A673 (cell line): ENCODE results near the gene SLC1A4. TPM values are rescaled to one million over a fixed set of nuclear protein-coding genes. Genes with fewer than 3 reads are reported as not detected.

ENCODE experiments used
- BruUV-seq: library from RNA; stranded (reverse); fragments of 400-500 nt; replicated peaks from 2 replicates; lab custom pipeline; 2021; lab: Mats Ljungman, UMichigan
- CTCF ChIA-PET: fragments of 300-600 bp; sonication (Branson Sonifier 250); formaldehyde crosslinking; loops from one replicate; lab custom pipeline; 2022; ENCODE audit warnings: antibody characterized with exemption; lab: Charles Lee
- POLR2A ChIA-PET: fragments of 300-600 bp; sonication (Branson Sonifier 250); formaldehyde crosslinking; loops from one replicate; lab custom pipeline; 2022; ENCODE audit warnings: antibody characterized with exemption; ENCODE audit not compliant: low non-redundant PET; lab: Charles Lee
- DNase-seq: peaks from one replicate; pipeline ENCODE4 v3.0.0-alpha.2; 2015; ENCODE audit warnings: low spot score
- H3K27ac ChIP-seq: fragments of 200-600 bp; sonication (generic); 2 replicates; pipeline ENCODE4 v1.5.1; 2016; ENCODE audit warnings: mixed run types, low read depth, mild to moderate bottlenecking, mixed read lengths, antibody characterized with exemption, low read length; ENCODE audit not compliant: poor library complexity, severe bottlenecking
- H3K27me3 ChIP-seq: fragments of 200-600 bp; sonication (generic); replicated peaks from 2 replicates; pipeline ENCODE4 v1.6.1; 2017; ENCODE audit warnings: mixed run types, low read depth, mild to moderate bottlenecking, mixed read lengths, antibody characterized with exemption, low read length; ENCODE audit not compliant: insufficient read depth, poor library complexity
- H3K36me3 ChIP-seq: fragments of 200-600 bp; sonication (generic); 2 replicates; pipeline ENCODE4 v1.6.1; 2016; ENCODE audit warnings: mixed run types, mild to moderate bottlenecking, mixed read lengths, antibody characterized with exemption, low read length; ENCODE audit not compliant: insufficient read depth, poor library complexity, severe bottlenecking
- H3K4me1 ChIP-seq: fragments of 200-600 bp; sonication (generic); 2 replicates; pipeline ENCODE4 v1.6.1; 2017; ENCODE audit warnings: mixed run types, mild to moderate bottlenecking, mixed read lengths, antibody characterized with exemption, low read length; ENCODE audit not compliant: insufficient read depth, poor library complexity, severe bottlenecking
- H3K4me3 ChIP-seq: fragments of 200-600 bp; sonication (generic); 2 replicates; pipeline ENCODE4 v1.5.1; 2016; ENCODE audit warnings: low read depth, mixed run types, mild to moderate bottlenecking, mixed read lengths, low read length; ENCODE audit not compliant: poor library complexity, severe bottlenecking
- H3K9me3 ChIP-seq: fragments of 200-600 bp; sonication (generic); 2 replicates; pipeline ENCODE4 v1.6.1; 2016; ENCODE audit warnings: mixed run types, low read depth, mild to moderate bottlenecking, mixed read lengths, antibody characterized with exemption, low read length; ENCODE audit not compliant: poor library complexity, severe bottlenecking
- CTCF ChIP-seq: fragments of 300-800, 200-600 bp; sonication (generic); conservative IDR thresholded peaks from 2 replicates; pipeline ENCODE4 v1.5.1; 2017; ENCODE audit warnings: low read depth, mild to moderate bottlenecking, antibody characterized with exemption, low read length, moderate library complexity, mixed read lengths
- EZH2 ChIP-seq: fragments of 200-600 bp; sonication (generic); IDR thresholded peaks from 2 replicates; pipeline ENCODE4 v1.6.1; 2017; ENCODE audit warnings: borderline replicate concordance, low read depth, mild to moderate bottlenecking, mixed read lengths, antibody characterized with exemption, low read length; ENCODE audit not compliant: poor library complexity, severe bottlenecking
- intact Hi-C: fragments of 100-400 bp; cut with micrococcal nuclease; formaldehyde crosslinking; loops from one replicate; pipeline ENCODE4 v1.10.0; 2022; ENCODE audit not compliant: unreplicated experiment
- total RNA-seq: library from RNA; stranded (reverse); gene quantifications from 2 replicates; pipeline ENCODE4 v1.2.3, GENCODE V29; 2021

Gene SLC1A4
- total RNA-seq, 1 experiment from 2014 or later, result 78.1 TPM

DNA sequence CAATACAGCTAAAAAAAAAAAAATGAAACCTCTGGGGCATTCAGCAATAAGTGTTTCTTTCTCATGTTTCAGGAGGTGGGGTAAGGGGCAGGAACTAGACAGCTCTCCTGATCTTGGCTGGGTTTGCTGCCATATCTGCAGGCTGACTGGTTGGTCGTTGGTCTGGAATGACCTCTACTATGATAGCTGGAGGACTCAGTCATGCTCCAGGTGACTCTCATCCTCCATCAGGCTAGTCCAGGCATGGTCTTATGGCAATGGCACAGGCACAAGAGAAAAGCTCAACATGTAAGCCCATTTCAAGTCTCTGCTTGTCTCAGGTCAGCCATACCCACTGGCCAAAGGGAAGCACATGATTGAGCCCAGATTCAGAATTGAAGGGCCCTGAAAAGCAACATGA lies 9.5 kb upstream of the SLC1A4 start:
- Histone ChIP-seq H3K27me3 (no peaks in the 10 kb centered on the region), H3K4me3 (no peak overlapping the region), H3K4me1 (peaks cover 7% of the 10 kb centered on the region), H3K9me3 (no peaks in the 10 kb centered on the region), H3K27ac (no peak overlapping the region), H3K36me3 (no peaks in the 10 kb centered on the region)
- intact Hi-C loops, result no loop called here
- no TSS peak for BruUV-seq
- no peak for DNase-seq
- no peak for TF ChIP-seq CTCF
- ChIA-PET POLR2A (no interaction called here), CTCF (no interaction called here)

GRCh38 chr2:64980183-64980582 lies 9.0 kb upstream of the SLC1A4 start:
- intact Hi-C loops, result no loop called here
- H3K4me1 ChIP-seq, result peaks cover 7% of the 10 kb centered on the region
- ChIA-PET CTCF (no interaction called here), POLR2A (no interaction called here)
- DNase-seq, result no peak
- H3K27me3 ChIP-seq, result no peaks in the 10 kb centered on the region
- TF ChIP-seq CTCF, result no peak
- H3K36me3 ChIP-seq, result no peaks in the 10 kb centered on the region
- no TSS peak for BruUV-seq
- H3K4me3 ChIP-seq, result no peak overlapping the region
- H3K9me3 ChIP-seq, result no peaks in the 10 kb centered on the region
- H3K27ac ChIP-seq, result no peak overlapping the region

DNA sequence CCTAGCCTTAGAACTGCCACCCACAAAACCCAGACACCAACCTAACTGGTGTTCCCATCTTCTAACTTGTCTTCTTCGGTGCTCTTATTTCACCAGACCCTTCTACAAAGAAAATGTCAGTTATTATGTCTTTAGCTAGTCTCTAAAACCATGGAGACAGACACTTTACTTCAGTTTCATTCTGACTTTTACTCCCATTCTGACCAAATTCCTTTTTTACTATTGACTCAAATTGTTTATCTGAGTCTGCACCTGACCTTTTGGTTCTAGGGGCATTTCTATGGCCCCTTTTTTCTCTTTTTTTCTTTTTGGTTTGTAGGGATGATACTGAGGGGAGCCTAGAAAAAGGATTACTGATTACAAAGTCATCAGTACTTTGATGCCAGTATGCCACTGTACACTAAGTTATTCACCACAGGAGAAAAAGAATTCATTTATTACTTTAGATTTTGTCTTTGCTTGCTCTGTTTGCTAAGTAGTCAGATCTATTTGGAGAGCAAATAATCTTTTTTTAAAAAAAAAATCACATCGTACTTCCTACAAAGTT lies 6.8 kb upstream of the SLC1A4 start:
- intact Hi-C loops, result no loop called here
- no TSS peak for BruUV-seq
- Histone ChIP-seq H3K4me3 (no peak overlapping the region), H3K36me3 (no peaks in the 10 kb centered on the region), H3K4me1 (peaks cover 13% of the 10 kb centered on the region), H3K27ac (no peak overlapping the region), H3K9me3 (no peaks in the 10 kb centered on the region), H3K27me3 (no peaks in the 10 kb centered on the region)
- DNase-seq, result no peak
- TF ChIP-seq CTCF (no peak), EZH2 (no peak)
- POLR2A ChIA-PET, result no interaction called here
- CTCF ChIA-PET, result no interaction called here
